ENCODE data around the gene GRID2.

- TF ChIP-seq, protein P1, sequence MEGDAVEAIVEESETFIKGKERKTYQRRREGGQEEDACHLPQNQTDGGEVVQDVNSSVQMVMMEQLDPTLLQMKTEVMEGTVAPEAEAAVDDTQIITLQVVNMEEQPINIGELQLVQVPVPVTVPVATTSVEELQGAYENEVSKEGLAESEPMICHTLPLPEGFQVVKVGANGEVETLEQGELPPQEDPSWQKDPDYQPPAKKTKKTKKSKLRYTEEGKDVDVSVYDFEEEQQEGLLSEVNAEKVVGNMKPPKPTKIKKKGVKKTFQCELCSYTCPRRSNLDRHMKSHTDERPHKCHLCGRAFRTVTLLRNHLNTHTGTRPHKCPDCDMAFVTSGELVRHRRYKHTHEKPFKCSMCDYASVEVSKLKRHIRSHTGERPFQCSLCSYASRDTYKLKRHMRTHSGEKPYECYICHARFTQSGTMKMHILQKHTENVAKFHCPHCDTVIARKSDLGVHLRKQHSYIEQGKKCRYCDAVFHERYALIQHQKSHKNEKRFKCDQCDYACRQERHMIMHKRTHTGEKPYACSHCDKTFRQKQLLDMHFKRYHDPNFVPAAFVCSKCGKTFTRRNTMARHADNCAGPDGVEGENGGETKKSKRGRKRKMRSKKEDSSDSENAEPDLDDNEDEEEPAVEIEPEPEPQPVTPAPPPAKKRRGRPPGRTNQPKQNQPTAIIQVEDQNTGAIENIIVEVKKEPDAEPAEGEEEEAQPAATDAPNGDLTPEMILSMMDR (IDR thresholded peaks at IDR 0.05) = no peak
- TF ChIP-seq EZH2 (IDR thresholded peaks at IDR 0.05) = no peak
- TF ChIP-seq EZH2phosphoT487 (IDR thresholded peaks at IDR 0.05) = no peak
These were observed 231.8 kb downstream of the GRID2 start for GRCh38 chr4:92535599-92535998.
